GDM1 (cell line): ENCODE data around the gene RABGGTB.
A peak's percentile ranks its signal among the peaks of the same experiment; 100 is the strongest.
"Not testable (repeated sequence)": the region's sequence is repeated elsewhere in the genome, so short reads cannot be mapped to it uniquely, and the experiment has no call there.

Experiments used
- DNase-seq: peaks from one replicate; lab custom pipeline; 2025; lab: John Stamatoyannopoulos, UW

The RABGGTB gene

DNA sequence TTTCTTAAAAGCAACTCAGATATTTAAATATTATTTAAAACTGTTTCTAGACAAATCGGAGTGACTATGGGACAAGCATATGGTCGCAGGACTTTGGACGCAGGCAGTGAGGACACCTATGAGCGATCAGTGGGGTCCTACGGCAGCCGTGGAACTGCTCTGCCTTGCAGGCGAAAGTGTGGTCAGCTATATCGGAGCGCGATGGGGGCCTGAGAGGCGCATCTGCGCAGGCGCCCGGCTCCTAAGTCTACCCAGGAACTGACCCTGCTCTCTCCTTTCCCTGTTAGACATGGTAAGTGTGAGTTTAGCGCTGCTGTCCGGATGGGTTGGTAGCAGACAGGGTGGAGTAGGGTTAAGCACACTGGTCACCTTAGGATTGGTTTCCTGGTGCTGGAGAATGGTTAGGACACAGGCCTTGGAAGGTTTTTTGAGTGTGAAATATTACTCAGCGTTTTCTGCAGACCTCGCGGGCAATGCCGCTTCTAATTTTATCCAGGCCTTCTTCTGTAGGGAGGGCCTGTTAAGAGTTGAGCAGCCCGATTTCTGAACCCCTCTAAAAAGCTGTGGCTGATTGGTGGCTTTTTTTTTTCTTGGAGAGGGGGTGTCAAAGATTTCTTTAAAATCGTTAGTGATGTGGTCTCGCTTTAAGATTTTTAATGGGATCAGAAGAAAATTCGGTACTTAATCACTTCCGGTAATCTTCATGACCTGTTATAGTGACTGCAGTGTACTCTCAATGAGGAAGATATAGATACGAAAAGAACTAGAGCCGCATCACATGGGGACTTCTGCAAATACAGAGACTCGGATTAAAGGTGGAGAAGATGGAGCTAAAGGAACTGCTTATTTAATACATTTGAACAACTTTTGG lies at the start of gene RABGGTB:
TSS of gene RABGGTB (plus strand) at position 274 of the 871 bp plus-strand sequence. CDS start at position 290, 16 bp downstream.
- peak; percentile 92 for DNase-seq

DNA sequence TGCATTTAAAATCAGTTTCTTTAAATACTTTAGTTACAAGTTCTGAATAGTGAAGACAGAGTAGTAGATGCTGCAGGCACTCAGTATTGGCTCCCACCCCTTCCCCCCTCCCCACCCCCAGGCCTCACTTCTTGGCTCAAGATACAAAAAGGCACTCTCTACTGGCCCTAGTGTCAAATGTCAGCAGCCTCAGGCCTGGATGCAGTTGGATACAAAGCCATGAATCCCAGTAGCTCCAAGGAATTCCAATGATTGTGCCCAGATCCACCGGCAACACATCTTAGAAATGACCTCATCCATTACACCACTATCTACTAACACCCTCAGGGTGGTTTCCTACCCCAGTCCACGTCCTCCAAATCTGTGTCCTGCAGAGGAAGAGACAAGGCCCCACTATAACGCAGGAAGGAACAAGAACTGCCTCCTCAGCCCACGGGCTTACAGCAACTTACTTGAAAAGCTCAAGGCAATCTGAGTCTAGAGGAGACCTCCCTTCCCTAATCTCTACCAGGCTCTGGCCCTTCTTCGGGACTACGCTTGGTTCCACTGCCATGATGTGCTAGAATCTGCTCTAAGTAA lies 43.9 kb upstream of the RABGGTB start:
- no peak for DNase-seq

DNA sequence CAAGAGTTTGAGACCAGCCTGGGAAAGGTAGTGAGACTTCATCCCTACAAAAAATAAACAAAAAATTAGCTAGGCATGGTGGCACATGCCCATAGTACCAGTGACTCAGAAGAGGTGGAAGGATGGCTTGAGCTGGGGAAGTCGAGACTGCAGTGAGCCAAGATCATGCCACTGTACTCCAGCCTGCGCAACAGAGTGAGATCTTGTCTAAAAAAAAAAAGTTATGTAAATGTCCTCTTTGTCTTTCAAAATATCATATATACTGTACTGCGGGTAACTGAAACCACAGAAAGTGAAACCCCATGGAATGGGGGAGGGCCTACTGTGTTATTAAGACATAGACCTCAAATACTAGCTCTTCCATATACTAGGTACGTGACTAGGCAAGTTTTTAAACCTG lies 40.8 kb upstream of the RABGGTB start:
- DNase-seq, result no peak

DNA sequence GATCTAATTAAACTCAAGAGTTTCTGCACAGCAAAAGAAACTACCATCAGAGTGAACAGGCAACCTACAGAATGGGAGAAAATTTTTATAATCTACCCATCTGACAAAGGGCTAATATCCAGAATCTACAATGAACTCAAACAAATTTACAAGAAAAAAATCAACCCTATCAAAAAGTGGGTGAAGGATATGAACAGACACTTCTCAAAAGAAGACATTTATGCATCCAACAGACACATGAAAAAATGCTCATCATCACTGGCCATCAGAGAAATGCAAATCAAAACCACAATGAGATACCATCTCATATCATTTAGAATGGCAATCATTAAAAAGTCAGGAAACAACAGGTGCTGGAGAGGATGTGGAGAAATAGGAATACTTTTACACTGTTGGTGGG lies 28.8 kb upstream of the RABGGTB start:
- DNase-seq, result not testable (repeated sequence)

DNA sequence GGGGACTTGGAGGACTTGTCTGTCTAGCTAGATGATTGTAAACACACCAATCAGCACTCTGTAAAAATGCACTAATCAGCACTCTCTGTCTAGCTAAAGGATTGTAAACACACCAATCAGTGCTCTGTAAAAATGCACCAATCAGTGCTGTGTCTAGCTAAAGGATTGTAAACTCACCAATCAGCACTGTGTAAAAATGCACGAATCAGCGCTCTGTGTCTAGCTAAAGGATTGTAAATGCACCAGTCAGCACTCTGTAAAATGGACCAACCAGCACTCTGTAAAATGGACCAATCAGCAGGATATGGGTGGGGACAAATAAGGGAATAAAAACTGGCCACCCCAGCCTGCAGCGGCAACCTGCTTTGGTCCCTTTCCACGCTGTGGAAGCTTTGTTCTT lies 27.5 kb upstream of the RABGGTB start:
- not testable (repeated sequence) for DNase-seq

DNA sequence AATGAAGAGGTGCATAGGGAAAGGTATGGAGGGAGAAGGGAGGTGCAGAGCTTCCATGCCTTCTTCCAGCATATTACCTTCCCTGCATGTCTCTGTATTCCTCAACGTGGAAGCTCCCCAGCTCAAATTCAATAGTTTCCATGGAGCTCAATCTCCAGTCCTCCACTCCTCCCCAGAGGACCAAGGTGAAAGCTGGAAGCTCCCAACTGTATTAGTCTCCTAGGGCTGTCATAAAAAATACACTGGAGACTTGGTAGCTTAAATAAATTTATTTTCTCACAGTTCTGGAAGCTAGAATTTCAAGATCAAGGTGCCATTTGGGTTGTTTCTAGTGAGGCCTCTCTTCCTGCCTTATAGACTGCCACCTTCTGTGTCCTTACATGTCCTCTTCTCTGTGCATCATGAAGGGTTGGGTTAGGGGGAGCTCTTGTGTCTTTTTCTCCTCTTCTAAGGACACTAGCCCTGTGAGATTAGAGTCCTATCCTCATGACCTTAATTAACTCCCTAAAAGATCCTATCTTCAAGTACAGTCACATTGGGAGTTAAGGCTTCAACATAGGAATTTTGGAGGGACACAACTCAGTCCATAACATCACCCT lies 21.9 kb upstream of the RABGGTB start:
- no peak for DNase-seq

DNA sequence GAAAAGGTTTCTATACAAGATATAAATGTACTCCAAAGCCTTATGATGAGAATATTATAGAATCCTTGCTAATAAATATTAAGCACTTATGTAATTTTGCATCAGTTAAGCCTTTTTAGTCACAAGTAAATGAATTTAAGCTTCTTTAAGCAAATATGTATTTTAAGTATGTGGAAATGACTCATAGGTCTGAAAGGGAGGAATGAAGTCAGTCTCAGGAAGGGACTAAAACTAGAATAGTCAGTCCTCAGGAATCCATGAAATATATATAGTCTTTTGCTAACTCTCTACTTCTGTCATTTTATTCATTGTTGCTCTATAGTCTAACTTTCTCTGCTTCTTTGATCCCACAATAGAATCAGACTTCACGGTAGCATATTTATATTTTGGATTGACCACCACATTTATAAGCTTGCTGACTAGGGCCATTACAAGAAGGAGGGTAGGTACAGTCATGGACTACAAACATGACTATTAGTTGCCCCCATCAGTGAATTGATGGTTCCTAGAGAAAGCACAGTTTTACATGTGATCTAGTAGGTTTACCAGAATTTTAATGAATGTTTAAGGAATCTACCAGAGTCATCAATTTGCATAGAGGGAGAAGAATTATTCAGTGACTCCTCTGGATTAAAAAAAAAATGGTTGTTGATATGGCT lies 20.2 kb upstream of the RABGGTB start:
- no peak for DNase-seq

DNA sequence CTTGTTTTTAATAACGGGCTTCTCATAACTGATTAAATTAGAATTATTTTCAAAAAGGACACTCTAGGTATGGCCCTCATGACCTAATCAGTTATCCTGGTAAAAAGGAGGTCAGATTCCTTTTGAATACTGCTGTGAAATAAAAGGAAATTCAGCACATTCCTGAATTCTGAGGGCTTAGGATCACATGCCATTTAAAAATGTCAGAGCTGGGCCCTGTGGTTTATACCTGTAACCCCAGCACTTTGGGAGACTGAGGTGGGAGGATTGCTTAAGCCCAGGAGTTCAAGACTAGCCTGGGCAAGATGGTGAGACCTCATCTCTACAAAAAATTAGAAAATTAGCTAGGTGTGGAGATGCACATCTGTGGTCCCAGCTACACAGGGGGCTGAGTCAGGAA lies 18.0 kb upstream of the RABGGTB start:
- DNase-seq, result no peak

DNA sequence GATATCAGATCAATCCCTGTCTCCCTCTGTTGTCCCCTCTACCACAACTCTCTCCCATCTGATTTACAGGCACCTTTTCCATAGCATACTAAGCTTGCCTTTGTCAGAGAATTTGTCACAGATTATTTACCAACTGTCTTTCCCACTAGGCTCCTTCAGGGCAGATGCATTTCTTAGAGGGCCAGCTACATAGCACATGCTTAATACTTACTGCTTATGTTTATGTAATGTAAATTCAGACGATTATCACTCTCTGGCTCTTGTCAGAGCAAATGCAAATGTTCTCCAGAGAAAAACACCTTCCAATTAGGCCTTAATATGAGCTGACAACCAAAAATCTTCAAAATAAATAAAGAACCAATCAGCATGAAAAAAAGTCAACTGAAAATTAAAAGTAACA lies 15.3 kb upstream of the RABGGTB start:
- no peak for DNase-seq

DNA sequence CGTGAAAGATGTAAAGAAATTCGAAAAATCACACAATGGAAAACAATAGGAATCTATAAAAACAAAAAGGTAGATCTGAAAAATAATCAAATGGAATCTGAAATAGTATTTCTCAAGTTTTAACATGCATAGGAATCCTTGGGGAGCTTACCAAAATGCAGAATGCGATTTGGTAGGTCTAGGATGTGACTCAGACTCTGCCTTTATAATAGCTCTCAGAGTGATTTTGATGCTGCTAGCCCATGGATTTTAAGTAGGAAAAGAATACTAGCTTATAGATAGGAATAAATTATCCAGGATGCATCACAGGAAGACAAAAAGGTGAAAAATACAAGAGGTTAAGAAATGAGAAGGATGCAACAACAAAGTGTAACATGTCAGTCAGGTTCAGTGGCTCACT lies 14.1 kb upstream of the RABGGTB start:
- DNase-seq, result no peak

DNA sequence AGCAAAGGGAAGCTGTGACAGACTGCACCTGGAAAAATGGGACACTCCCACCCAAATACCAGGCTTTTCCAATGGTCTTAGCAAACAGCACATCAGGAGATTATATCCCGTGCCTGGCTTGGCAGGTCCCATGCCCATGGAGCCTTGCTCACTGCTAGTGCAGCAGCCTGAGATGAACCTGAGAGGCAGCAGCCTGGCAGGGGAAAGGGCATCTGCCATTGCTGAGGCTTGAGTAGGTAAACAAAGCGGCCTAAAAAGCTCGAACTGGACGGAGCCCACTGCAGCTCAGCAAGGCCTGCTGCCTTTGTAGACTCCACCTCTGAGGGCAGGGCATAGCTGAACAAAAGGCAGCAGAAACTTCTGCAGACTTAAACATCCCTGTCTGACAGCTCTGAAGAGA lies 8.2 kb upstream of the RABGGTB start:
- not testable (repeated sequence) for DNase-seq

DNA sequence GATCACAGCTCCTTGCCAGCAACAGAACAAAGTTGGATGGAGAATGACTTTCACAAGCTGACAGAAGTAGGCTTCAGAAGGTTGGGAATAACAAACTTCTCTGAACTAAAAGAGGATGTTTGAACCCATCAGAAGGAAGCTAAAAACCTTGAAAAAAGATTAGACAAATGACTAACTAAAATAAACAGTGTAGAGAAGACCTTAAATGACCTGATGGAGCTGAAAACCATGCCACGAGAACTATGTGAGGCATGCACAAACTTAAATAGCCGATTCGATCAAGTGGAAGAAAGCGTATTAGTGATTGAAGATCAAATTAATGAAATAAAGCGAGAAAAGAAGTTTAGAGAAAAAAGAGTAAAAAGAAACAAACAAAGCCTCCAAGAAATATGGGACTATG lies 7.4 kb upstream of the RABGGTB start:
- not testable (repeated sequence) for DNase-seq

DNA sequence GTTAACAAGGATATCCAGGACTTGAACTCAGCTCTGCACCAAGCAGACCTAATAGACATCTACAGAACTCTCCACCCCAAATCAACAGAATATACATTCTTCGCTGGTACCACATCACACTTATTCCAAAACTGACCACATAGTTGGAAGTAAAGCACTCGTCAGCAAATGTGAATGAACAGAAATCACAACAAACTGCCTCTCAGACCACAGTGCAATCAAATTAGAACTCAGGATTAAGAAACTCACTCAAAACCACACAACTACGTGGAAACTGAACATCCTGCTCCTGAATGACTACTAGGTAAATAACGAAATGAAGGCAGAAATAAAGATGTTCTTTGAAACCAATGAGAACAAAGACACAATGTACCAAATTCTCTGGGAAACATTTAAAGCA lies 5.9 kb upstream of the RABGGTB start:
- not testable (repeated sequence) for DNase-seq

DNA sequence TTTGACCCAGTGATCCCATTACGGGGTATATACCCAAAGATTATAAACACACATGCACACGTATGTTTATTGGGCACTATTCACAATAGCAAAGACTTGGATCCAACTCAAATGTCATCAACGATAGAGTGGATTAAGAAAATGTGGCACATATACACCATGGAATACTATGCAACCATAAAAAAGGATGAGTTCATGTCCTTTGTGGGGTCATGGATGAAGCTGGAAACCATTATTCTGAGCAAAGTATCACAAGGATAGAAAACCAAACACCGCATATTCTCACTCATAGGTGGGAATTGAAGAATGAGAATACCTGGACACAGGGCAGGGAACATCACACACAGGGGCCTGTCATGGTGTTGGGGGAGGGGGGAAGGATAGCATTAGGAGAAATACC lies 2.1 kb upstream of the RABGGTB start:
- DNase-seq, result not testable (repeated sequence)

DNA sequence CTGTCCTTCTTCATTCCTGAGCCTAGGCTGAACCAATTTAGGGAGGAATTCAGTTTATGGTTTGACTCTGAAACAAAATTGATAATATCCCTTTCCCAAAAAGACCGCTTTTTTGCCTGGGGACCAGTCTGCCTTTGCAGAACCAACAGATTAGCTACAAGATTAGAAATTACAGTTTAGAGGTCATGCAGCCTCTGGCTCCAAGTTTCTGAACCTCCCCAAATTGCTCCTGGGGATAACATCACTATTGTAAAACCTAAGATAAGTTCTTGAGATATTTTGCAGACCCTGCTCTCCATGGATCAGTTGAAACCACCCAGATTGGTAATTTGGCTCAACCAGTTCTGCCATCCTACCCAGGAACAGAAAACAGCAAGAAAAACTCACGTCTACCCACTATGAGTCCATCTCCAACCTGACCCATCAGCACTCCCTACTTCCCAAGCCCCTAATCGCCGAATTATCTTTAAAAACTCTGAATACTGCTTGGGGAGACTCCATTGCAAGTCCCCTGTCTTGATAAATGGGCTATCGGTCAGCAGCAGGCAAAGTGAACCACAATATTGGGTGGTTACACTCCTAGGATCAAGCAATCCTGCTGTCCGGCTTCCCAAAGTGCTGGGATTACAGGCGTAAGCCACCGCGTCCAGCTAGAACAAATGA lies 605 bp upstream of the RABGGTB start:
- no peak for DNase-seq

DNA sequence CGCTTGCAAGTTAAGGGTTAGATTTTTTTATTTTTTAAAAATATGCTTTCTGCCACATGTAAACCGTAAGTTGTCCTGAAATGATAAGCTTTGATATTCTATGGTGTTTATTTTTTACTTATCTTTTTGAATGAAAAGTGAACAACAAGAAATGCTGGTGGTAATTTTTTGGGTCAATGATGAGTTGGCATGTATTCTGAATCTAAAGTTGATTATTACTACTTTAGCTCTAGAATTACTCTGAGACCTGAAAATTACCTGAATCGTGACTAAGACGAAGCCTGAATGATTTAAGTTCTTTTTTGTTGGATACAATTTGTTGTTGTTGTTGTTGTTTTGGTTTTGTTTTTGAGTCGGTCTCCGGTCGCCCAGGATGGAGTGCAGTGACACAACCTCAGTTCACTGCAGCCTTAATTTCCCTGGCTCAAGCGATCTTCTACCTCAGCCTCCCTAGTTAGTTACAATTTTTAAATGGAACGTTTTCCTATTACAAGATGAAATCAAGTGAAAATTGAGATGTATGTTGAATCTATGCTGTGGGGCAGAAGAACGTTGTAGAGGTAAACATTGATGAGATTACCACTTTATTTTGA lies 941 bp downstream of the RABGGTB start:
- DNase-seq, result no peak

DNA sequence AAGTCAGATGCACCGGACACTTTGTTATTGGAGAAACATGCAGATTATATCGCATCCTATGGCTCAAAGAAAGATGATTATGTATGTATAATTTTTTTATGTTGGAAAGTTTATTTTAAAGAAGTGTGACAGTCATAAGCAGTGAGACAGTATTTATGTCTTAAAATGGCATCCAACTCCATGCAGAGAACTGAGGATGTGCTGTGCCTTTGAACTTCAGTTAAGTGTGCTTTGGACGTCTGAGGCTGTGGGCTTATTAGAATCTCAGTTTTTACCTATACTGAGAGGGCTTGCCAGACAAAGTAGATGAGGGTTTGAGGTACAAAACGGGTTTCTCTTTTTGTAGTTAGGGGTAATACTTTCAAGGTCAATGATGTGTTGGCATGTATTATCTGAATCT lies 1.5 kb downstream of the RABGGTB start:
- no peak for DNase-seq

DNA sequence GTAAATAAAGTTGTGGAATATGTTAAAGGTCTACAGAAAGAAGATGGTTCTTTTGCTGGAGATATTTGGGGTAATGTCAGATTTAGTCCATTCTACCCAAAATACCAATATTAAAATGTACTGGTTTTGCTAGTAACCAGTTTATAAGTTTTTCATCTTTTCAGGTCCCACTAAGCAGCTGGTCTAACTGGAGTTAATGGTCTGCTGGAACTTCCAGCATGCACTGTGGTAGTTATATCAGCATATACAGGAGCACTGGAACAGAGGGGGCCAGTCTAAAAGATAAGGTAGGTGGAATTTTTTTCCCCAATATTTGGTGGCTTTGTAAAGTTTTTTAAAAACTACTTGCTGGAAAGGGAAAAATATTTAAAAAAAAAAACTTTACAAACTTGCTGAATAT lies 3.9 kb downstream of the RABGGTB start:
- DNase-seq, result no peak

DNA sequence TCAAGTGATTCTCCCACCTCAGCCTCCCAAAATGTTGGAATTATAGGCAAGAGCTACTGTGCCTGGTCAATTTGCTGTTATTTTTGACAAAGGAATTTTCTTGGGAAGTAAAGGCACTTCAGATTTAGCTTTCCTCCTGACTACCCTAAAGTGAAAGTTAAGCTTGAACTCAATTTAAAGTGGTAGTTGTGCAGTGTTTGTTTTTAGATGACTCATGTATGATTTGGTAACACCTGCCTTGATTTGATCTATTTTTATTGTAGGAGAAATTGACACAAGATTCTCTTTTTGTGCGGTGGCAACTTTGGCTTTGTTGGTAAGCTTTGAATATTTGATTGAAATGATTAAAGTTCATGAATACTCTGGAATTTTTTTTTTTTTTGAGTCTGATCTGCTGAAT lies 5.0 kb downstream of the RABGGTB start:
- no peak for DNase-seq

DNA sequence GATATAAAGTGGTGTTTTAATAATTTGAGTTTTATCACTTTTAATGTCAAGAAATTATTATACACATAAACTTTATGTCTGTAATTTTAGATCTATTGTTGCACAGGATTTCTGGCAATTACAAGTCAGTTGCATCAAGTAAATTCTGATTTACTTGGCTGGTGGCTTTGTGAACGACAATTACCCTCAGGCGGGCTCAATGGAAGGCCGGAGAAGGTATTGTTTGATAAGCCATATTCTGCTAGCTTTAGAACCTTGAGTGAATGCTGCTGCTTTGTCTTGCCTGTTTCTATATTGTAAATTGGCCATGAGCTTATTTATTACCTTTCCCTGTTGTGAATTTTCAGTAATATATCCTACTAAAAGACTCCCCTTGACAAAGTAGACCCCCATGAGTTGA lies 6.0 kb downstream of the RABGGTB start:
- DNase-seq, result no peak

DNA sequence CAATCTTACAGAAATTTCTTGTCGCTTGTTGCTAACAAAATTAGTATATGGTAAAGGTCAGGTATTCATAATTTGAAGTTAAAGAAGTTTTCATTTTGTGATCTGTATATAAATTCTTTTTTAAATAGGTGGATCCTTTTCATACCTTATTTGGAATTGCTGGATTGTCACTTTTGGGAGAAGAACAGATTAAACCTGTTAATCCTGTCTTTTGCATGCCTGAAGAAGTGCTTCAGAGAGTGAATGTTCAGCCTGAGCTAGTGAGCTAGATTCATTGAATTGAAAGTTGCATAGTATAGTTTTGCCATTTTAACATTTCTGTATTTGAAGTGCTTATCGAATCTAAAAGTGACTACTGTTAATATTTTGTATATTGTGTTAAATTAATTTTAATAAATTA lies 8.3 kb downstream of the RABGGTB start:
- DNase-seq, result no peak

DNA sequence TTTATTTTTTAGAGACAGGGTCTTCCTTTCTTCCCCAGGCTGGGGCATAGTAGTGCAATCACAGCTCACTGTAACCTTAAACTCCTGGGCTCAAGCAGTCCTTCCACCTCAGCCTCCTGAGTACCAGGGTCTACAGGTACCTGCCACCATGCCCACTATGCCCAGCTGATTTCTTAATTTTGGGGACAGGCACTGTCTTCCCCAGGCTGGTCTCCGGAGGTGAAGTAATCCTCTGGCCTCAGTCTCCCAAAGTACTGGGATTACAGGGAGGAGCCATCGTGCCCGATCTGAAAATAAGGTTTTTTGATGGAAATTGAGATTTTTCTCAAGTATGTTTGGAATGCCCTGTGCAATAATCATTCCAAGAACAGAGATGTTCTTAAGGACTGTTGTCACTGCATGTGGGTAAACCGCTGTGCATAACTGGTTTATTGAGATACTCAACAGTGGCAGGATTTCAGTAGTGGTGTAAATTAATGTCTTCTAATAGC lies 9.7 kb downstream of the RABGGTB start:
- no peak for DNase-seq
